HG03280 (cell line): ENCODE measurements around the gene BHLHE40.

Experiments used
- ATAC-seq: cut with Tn5 transposase; IDR thresholded peaks from one replicate; pipeline ENCODE4 v1.9.1; 2021; ENCODE audit warnings: mild to moderate bottlenecking, moderate library complexity; ENCODE audit not compliant: unreplicated experiment

The BHLHE40 gene

DNA sequence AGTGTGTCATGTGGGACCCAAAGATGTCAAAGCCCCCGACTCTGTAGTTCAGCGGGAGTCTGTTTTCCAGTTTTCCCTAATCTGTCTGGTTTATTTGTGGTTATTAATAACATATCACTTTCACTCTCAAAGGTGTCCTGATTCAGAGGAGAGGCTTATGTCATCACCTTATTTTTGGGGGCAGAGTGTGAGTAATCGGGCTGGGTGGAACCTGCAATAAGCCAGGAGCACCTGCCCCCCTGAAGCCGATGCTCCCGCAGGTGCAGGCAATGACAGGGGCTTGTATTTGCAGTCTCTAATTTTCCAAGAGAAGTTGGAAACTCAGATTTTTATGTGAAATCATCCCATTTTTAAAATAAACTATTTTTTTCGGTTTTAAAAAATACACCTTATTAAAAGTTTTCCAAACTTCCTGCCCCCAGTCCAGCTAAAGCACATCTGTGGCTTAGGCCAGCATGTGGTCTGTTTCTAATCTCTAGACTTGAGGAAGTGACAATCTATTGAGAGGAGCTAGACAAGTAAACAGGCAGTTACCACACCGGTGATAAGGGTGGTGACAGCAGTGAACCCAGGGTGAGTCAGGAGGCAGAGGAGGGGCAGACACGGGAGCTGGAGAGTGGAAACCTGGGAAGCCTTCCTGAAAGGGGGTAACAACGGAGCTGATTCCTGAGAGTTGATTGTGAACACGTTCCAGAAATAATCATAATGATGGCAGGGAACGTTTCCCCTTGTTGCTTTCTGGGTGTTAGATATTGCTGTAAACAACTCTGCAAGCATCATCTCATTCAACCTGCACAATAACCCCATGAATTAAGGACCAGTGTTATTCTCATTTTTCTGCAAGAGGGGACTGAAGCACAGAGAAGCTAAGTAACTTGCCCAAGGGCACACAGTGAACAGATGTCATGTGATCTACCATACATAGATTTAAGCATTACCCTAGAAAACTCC is 37.2 kb downstream of the BHLHE40 start:
- ATAC-seq: peak; percentile 53

DNA sequence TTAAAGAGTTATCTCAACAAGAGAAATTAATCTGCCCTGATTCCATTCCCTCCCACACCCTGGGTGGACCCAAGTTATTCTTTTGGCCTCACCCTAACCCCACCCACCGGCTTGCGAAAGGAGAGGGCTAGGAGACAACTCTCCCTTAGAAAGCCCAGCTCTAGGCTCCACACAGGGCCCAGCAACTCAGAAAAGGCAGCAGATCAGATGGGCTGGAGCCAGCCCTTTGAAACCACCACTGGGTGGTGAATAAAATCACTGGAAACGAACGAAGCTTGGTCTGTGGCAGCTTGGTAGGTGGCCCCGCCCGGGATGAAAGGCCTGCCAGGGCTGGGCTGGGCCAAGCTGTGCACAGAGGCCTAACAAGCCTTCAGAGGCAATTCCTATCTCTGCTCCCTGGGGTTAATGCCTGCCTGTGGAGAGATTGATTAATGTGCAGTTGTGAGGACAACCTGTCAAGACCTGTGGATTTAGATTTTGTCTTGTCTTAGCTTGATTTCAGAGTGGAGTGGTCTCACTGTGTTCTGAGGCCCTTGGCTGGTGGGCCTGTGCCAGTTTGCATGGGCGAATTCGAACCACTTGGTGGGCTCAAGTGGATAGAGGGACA is 38.8 kb downstream of the BHLHE40 start:
- no peak for ATAC-seq

DNA sequence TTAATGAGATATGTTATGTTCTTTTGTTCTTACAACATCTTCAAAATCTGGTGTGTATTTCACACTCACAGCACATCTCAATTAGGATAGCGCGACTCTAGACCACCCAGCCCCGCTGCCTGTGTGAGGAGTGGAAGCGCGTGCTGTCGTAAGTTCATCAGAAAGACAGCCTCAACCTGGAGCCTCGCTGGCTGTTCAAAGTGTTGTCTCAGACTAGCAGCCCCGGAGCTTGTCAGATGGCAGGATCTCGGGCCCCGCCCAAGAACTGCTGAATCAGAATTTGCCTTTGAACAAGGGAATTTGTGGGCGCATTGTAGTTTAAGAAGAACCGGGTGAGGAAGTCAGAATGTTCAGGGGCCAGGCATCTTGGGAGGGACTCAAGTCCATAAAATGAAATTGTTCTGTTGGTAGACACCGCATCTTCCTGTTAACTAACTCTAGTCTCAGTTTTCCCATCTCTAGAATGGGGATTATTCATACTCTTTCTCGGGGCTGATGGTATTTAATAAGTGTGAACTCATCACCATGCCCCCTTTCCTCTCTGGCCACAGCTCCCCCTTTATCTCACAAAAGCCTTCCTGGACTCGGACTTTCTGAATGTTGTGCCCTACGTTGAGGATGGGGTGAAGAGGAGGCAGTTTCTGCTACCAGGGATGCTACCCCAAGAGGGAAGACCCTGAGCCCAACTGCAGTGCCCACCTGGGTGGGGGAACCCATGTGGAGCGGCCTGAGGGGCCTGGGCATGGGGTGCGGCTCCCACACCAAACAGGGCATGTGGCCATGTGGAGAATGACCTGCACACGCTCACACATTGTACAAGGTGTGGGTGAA is 40.4 kb downstream of the BHLHE40 start:
- no peak for ATAC-seq

DNA sequence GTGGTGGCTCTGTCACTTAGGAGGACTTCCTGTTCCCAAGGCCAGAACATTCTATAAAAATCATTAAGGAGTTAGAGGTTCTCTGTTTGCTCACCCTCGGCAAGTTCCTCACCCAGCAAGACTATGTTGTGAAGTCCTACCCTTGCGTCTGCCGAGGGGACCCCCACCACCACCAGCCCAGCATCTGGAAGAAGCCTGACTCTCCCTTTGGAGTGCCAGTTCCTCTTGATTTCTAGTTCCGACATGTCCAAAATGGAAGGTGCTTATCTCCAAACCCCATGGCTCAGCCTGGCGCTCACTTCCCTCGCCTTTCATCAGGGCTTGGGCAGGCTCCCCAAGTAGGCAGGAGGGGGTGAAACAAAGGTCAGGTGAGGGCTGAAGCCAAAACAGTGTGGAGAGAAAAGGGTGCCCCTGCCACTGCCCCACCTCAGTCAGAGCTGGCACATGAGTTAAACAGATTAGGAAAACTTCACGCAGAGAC is 41.0 kb downstream of the BHLHE40 start:
- no peak for ATAC-seq

DNA sequence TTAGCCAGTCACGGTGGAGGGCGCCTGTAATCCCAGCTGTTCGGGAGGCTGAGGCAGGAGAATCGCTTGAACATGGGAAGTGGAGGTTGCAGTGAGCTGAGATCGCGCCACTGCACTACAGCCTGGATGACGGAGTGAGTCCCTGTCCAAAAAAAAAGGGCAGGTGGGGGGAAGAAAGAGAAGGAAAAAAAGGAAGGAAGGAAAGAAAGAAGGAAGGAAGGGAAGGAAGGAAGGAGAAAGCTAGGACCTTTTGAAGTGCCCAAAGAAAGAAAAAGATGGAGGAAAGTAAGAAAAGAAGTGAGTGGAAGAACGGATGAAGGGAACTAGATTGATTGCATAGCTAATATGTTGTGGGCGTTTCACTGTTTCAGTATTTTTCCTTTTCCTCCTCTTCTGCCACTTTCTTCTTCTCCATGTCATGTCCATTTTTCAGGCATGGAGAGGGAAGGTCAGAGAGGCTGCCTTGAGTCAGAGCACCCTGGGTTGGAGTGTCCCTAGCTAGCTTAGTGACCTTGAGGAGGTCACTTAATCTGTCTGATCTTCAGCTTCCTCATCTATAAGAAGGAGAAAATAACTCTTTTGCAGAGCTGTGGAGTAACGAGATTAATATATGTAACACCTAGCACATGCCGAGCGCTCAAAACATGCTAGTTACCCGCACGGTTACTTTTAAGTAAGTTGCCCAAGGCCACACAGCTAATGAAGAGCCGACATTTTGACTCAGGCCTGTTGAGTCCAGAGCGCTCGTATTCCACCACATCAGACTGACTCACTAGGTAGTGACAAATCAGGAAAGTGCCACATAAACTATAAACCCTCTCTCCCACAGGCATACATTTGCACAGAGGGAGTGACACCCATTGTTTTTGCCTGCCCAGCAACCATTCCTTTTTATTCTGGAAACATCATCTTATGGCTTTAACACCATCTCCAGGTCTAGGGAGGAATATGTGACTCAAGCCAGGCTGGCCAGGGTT is 42.2 kb downstream of the BHLHE40 start:
- no peak for ATAC-seq

DNA sequence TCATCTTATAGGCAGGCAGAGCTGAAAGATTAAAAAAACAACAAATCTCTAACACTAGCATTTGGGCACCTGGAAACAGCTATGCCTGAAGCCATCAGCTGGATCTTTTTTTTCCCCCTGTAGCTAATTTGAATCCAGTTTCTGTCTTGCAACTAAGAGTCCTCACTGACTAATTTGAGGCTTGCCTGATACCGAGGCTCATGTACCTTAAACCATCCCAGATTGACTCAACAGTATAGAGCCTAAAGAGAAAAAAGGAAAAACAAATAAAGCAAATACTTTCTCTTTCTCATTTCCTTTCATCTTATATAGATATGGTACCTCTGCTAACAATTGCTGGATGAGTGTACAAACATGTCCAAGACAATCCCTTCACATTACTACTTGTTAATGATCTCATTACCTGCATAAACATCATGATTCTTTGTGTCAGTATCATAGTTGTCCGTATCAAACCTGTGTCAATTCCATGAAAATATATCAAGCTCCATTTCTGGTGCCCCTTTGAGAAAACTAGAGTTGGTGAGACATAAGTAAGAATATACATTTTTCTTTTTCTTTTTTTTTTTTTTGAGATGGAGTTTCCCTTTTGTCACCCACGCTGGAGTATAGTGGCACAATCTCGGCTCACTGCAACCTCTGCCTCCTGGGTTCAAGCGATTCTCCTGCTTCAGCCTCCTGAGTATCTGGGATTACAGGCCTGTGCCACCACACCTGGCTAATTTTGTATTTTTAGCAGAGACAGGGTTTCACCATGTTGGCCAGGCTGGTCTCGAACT is 43.1 kb downstream of the BHLHE40 start:
- peak; percentile 64 for ATAC-seq

DNA sequence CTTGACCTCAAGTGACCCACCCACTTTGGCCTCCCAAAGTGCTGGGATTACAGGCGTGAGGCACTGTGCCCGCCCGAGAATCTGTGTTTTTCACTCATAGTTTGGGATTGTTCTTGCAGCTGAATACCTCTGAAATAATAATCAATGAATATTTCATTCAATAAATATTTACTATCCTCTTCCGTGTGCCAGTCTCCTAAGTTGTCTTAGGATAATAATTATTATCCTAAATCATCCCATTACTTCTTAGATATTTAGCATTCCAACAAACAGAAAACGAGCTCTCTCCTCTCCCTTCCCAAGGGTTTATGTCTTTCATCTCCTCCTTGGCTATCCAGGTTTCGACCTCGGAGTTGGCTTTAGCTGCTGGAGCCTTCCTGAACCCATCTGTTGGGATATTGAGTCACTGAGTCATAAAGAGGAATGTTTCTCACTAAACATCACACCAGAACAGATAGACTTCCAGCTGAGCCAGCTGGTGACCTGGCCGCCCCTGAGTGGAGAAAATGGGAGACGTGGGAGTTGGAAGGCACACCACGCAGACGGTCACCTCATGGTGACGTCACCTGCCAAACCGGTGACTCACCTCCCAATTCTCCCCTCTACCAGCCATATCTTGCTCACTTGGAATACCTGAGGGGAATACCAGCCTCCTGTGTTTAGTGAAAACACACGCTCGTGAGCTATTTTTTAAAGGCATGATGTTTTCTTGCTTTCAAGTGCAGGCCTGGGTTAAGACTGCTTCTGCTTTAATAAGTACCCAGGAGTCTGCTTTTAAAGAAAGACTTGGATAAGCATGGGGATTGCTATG is 43.9 kb downstream of the BHLHE40 start:
- no peak for ATAC-seq

DNA sequence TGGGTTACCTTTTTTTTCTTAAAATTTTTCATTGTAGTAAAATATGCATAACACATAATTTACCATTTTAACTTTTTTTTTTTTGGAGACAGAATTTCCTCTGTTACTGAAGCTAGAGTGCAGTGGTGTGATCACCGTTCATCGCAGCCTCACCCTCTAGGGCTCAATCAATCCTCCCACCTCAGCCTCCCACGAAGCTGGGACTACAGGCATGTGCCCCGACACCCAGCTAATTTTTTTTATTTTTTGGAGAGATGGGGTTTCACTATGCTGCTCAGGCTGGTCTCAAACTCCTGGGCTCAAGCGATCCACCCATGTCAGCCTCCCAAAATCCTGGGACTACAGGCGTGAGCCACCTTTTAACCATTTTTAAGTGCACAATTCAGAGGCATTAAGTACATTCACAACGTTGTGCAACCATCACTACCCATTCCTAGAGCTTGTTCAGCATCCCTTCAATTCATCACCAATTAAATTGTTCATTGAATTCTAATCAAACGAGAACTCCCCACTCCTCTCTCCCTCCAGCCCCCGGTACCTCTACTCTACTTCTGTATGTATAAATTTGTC is 44.6 kb downstream of the BHLHE40 start:
- ATAC-seq: no peak

DNA sequence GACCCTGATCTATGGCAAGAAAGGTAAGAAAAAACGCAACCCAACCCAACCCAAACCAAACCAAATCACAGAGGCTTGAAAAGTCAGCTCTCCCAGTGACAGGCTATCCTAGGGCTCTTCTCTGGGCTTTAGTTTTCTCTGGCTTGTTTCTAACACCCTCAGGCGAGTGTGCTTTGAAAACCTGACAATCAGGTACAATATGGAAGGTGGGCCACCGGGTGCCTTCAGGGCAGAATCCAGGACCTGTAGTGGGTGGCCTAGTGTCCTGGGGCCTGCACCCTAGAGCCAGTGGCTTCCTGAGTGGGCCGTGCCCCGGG is 46.8 kb downstream of the BHLHE40 start:
- ATAC-seq: no peak

DNA sequence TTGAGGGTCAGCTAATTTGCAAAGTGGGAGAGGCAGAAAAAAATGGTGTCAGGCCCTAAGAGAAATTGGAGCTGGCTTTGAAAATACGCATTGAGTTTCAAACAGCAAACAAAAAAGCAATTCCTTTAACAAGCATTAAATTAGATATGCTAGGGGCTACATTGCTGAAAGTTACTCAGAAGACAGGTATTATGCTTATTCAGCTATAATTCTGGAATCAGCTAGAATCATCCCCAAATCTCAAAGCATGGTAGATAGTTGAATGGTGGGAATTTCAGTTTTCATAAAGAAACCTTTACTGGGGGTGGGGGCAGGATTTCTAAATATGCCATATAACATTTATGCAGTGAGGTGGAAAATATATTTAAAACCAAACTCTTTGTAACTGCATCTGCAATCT is 50.5 kb downstream of the BHLHE40 start:
- no peak for ATAC-seq

DNA sequence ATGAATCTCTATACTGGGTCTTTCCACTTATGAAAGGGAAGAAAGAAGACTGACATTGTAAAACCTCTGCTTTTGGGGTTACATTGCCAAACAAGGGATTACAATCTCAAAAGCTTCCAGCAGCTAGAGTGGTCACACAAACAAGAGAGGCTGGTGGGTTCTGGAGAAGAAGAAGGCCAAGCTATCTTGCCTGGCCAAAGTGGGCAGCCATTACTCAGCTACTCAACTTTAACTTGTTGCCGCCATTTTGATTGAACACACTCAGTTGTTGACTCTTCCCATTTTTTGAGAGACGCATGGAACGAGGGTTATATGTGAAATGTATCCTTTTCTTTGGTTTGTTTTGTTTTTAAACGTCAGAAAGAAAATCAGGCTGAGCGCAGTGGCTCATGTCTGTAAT is 50.9 kb downstream of the BHLHE40 start:
- no peak for ATAC-seq

DNA sequence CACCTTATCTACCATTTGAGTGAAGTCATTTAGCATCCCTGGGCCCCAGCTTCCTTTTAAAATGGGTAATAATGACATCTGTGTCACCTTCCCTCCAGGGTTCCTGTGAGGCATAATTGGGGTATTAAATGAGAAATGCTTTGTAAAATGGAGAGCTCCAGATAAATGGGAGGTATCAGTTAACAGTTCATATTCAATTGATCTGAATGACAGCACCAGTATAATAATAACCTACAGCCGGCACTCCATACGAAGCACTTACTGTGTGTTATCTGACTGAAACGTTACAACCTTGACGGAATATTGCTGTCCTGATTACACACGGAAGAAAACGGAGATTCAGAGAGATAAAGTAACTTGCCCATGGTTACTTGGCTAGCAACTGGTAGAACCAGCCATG is 53.6 kb downstream of the BHLHE40 start:
- ATAC-seq: no peak
